ENCODE results near the gene LGR5.

- TF ChIP-seq POLR2A (IDR thresholded peaks at IDR 0.05; ENCODE audit: low read length) (no peak), GATA1 (IDR thresholded peaks at IDR 0.05; ENCODE audit: low read depth, low read length) (no peak)
These were observed 60.2 kb downstream of the LGR5 start for GRCh38 chr12:71499834-71500233.

Data from erythroblast (primary cell).